ENCODE results near the gene SH3PXD2A.
"Not testable (repeated sequence)": the region's sequence is repeated elsewhere in the genome, so short reads cannot be mapped to it uniquely, and the experiment has no call there.

Gene SH3PXD2A

DNA sequence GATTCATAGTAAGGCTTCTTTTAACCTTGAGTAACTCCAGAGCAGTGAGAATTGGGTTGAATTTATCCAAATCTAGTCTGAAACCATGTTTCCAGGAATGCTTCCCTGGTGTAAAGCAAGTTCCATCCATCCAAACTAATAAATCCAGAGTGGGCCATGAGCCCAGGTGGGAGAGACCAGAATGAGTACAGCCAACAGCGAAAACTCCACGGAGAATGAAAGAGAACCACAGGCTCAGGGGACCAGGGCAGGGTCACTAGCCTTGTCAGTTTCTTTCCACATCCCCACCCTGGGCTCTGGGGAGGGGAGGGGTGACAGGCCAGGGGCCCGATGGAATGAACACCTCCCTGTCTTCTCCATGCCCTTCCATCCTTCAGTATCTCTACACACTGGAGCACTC is 181.8 kb downstream of the SH3PXD2A start:
- Mint-ChIP-seq H3K27ac (peak overlapping the region; percentile 94), H3K9me3 (no peaks in the 10 kb centered on the region), H3K4me3 (no peak overlapping the region), H3K36me3 (no peaks in the 10 kb centered on the region), H3K4me1 (peaks cover 12% of the 10 kb centered on the region), H3K27me3 (no peaks in the 10 kb centered on the region)
- DNase-seq (ENCODE audit: low spot score in 2 of 2), result no peak
- ATAC-seq (ENCODE audit: low read depth), result no peak

- Mint-ChIP-seq H3K27me3 (no peaks in the 10 kb centered on the region), H3K27ac (peak overlapping the region; percentile 18)
- no peak for ATAC-seq (ENCODE audit: low read depth)
Observed at GRCh38 chr10:103672345-103672744, 183.0 kb downstream of the SH3PXD2A start.

DNA sequence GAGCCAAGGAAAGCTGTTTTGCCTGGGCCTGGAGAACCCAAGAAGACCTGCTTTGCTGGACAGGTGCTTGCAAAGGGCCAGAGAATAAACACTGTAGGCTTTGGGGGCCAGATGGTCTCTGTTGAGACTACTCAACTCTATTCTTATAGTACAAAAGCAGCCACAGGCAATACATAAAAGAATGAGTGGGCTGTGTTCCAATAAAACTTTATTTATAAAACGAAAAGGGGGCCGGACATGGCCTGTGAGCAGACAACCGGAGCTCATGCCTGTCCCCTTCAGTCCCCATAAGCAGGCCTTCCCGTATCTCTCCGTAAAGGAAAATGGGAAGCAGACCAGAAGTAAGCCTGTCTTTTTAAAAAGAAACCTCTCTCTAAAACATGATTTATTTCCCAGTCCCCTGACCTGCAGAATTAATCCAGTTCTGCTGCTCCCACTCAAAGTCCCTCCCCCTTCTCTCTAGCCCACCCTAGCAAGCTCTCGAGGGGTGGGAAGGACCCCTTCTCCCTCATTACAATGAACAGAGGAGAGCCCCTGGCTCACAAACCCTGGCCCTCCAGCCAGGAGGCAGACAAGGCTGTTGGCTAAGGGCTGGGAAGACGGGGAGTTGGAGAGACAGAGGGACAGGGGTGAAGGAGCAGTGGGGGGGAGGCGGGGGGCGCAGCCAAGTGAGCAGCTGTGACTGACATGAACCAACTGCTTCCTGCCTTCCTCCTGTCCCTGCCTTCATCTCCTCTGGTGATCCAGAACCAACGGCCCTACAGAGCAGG is 184.1 kb downstream of the SH3PXD2A start:
- no peak overlapping the region for H3K4me3 Mint-ChIP-seq
- H3K4me1 Mint-ChIP-seq, result peaks cover 6% of the 10 kb centered on the region
- H3K27me3 Mint-ChIP-seq, result no peaks in the 10 kb centered on the region
- no peak for ATAC-seq (ENCODE audit: low read depth)
- DNase-seq (ENCODE audit: low spot score in 2 of 2), result no peak
- peaks cover under 1% of the 10 kb centered on the region for H3K9me3 Mint-ChIP-seq
- peaks cover under 1% of the 10 kb centered on the region for H3K36me3 Mint-ChIP-seq
- peak overlapping the region; percentile 55 for H3K27ac Mint-ChIP-seq

More at GRCh38 chr10:103672345-103672744, 183.0 kb downstream of the SH3PXD2A start:
- Mint-ChIP-seq H3K4me3 (no peak overlapping the region), H3K4me1 (peaks cover 5% of the 10 kb centered on the region), H3K9me3 (no peaks in the 10 kb centered on the region), H3K36me3 (no peaks in the 10 kb centered on the region)
- DNase-seq (ENCODE audit: low spot score in 2 of 2), result no peak

- no peak overlapping the region for H3K27ac Mint-ChIP-seq
- H3K4me1 Mint-ChIP-seq, result peaks cover 8% of the 10 kb centered on the region
- H3K9me3 Mint-ChIP-seq, result peaks cover 1% of the 10 kb centered on the region
Observed at GRCh38 chr10:103669944-103670343, 185.4 kb downstream of the SH3PXD2A start.

DNA sequence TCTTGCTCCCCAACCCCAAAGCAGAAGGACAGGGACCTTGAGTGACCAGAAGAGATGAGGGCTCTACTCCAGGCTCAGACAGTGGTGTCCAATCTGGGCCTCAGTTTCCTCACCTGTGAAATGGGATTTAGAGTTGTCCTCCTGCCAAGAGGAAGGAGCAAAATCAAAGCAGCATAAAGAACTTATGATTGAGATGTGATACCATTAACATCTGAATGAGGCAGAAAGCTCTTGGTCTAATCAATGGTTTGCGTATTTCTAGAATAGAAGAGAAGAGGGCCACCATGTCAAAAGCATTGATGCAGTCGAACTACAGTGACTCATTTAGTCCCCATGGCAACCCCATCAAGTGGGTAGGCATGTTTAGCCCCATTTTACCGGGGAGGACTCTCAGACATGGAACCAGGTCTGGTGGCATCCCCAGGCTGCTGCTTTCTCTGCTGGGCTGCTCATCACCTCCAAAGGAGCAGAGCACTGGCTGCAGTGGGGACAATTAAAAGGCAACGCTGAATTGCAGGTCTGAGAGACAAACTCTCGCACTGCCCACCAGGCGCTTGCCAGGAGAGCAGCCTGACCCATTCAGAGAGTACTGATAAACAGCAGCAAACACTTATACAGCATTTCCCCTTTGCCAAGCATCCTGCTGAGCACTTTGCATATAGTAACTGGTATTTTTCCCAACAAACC is 186.0 kb downstream of the SH3PXD2A start:
- no peaks in the 10 kb centered on the region for H3K27me3 Mint-ChIP-seq
- no peak overlapping the region for H3K27ac Mint-ChIP-seq
- no peak for ATAC-seq (ENCODE audit: low read depth)
- peaks cover 5% of the 10 kb centered on the region for H3K36me3 Mint-ChIP-seq
- DNase-seq (ENCODE audit: low spot score in 2 of 2), result no peak
- peaks cover 8% of the 10 kb centered on the region for H3K4me1 Mint-ChIP-seq
- H3K4me3 Mint-ChIP-seq, result no peak overlapping the region
- H3K9me3 Mint-ChIP-seq, result peaks cover 1% of the 10 kb centered on the region

More at GRCh38 chr10:103669944-103670343, 185.4 kb downstream of the SH3PXD2A start:
- no peak for DNase-seq (ENCODE audit: low spot score in 2 of 2)
- Mint-ChIP-seq H3K27me3 (no peaks in the 10 kb centered on the region), H3K4me3 (no peak overlapping the region), H3K36me3 (peaks cover 5% of the 10 kb centered on the region)
- ATAC-seq (ENCODE audit: low read depth), result no peak

DNA sequence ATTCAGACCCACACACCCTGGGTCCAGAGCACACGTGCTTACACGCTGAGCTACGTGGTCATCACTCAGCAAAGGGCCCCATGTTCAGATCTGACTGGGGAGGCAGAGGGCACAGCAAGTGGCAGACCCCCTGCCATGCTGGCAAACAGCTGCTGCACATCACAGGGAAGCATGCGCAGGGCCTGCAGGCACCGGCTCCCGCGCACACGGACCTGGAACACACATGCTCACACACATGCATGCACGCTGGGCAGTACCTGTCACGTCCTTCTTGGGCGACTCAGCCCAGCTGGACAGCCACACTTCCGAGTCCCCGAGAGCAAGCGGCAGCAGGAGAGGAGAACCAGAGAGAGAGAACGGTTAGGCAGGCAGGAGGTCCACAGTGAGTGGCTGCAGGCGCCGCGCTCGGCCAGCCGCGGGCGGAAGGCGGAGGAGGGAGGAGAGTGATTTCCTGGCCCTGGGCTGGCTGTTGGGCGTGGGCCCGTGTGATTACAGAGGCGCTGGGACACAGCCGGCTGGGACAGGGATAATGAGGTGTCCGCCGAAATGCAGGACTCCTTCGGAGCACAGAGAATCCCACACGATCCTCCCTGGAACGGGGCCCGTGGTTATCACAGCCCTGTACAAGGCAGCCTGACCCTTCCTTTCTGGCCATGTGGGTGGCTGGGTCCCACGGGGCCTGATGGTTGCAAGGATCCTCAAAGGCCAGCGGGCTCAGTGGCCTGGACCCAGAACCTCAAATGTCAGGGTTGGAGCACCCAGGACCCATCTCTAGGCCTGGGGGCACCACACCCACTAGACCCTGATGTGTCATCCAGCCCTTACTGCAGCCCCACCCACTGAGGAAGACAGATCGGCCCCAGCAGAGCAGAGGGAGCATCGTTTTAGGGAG is 186.8 kb downstream of the SH3PXD2A start:
- no peak overlapping the region for H3K27ac Mint-ChIP-seq
- H3K4me1 Mint-ChIP-seq, result peaks cover 8% of the 10 kb centered on the region
- ATAC-seq (ENCODE audit: low read depth) (no peak), DNase-seq (ENCODE audit: low spot score in 2 of 2) (no peak)
- peak overlapping the region; percentile 40 for H3K4me3 Mint-ChIP-seq
- H3K9me3 Mint-ChIP-seq, result peaks cover 1% of the 10 kb centered on the region
- H3K27me3 Mint-ChIP-seq, result no peaks in the 10 kb centered on the region
- peaks cover 5% of the 10 kb centered on the region for H3K36me3 Mint-ChIP-seq

GRCh38 chr10:103667356-103667755 is 188.0 kb downstream of the SH3PXD2A start:
- no peak for ATAC-seq (ENCODE audit: low read depth)
- Mint-ChIP-seq H3K9me3 (peaks cover 1% of the 10 kb centered on the region), H3K27ac (peak overlapping the region; percentile 41), H3K4me3 (no peak overlapping the region), H3K36me3 (peaks cover 5% of the 10 kb centered on the region), H3K4me1 (peaks cover 8% of the 10 kb centered on the region), H3K27me3 (no peaks in the 10 kb centered on the region)
- no peak for DNase-seq (ENCODE audit: low spot score in 2 of 2)

DNA sequence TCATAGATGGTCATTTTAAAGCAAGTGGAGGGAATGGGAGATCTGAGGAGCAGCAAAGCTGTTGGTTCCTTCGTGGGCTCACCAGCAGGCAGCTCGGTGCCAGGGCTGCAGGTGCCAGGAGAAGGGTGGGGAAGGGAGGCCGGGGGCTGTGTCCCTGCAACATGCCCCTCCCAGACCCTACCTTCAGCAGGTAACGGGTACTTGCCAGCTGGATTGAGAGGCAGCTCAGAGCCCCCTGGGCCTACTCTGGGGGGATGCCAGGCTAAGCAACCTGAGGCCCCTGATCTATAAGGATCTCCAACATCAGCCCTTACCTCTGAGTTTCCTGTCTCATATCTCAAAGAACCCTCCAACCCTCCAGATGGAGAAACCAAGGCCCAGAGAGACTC is 188.6 kb downstream of the SH3PXD2A start:
- peaks cover 1% of the 10 kb centered on the region for H3K9me3 Mint-ChIP-seq
- DNase-seq (ENCODE audit: low spot score in 2 of 2) (no peak), ATAC-seq (ENCODE audit: low read depth) (no peak)
- peaks cover 8% of the 10 kb centered on the region for H3K4me1 Mint-ChIP-seq
- H3K27me3 Mint-ChIP-seq, result no peaks in the 10 kb centered on the region
- H3K27ac Mint-ChIP-seq, result no peak overlapping the region
- H3K36me3 Mint-ChIP-seq, result peaks cover 5% of the 10 kb centered on the region
- H3K4me3 Mint-ChIP-seq, result no peak overlapping the region

GRCh38 chr10:103666087-103666761 is 189.2 kb downstream of the SH3PXD2A start:
- ATAC-seq (ENCODE audit: low read depth) (no peak), DNase-seq (ENCODE audit: low spot score in 2 of 2) (no peak)
- H3K27ac Mint-ChIP-seq, result peak overlapping the region; percentile 69
- H3K4me1 Mint-ChIP-seq, result peaks cover 8% of the 10 kb centered on the region
- H3K36me3 Mint-ChIP-seq, result peaks cover 5% of the 10 kb centered on the region
- H3K4me3 Mint-ChIP-seq, result no peak overlapping the region
- peaks cover 1% of the 10 kb centered on the region for H3K9me3 Mint-ChIP-seq
- H3K27me3 Mint-ChIP-seq, result no peaks in the 10 kb centered on the region

- H3K27me3 Mint-ChIP-seq, result no peaks in the 10 kb centered on the region
- peaks cover 8% of the 10 kb centered on the region for H3K4me1 Mint-ChIP-seq
- no peak for DNase-seq (ENCODE audit: low spot score in 2 of 2)
- no peak overlapping the region for H3K27ac Mint-ChIP-seq
- H3K36me3 Mint-ChIP-seq, result peaks cover 5% of the 10 kb centered on the region
- no peak overlapping the region for H3K4me3 Mint-ChIP-seq
- no peak for ATAC-seq (ENCODE audit: low read depth)
- H3K9me3 Mint-ChIP-seq, result peaks cover 1% of the 10 kb centered on the region
Observed at GRCh38 chr10:103665162-103665889, 190.1 kb downstream of the SH3PXD2A start.

DNA sequence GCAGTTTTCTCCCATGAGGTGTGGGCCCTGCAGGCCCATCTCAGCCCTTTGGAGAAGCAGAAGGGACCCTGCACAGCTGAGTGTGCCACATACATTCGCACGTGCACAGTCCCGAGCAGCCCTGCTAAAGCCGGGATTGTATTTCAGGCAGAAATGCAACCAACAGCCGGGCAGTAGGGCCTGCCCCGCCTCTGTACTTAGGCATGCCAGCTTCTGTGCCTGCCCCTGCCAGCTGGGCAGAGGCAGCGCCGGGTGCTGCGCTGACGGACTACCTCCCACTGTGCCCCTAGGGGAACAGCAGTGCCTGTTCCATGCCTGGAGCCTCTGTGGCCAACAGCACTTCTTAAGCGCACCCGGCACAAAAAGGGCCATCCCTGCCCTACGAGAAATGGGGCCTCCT is 191.6 kb downstream of the SH3PXD2A start:
- Mint-ChIP-seq H3K36me3 (peaks cover 5% of the 10 kb centered on the region), H3K4me3 (no peak overlapping the region), H3K27ac (no peak overlapping the region), H3K9me3 (peaks cover 1% of the 10 kb centered on the region), H3K27me3 (no peaks in the 10 kb centered on the region), H3K4me1 (peaks cover 10% of the 10 kb centered on the region)
- no peak for DNase-seq (ENCODE audit: low spot score in 2 of 2)
- no peak for ATAC-seq (ENCODE audit: low read depth)

DNA sequence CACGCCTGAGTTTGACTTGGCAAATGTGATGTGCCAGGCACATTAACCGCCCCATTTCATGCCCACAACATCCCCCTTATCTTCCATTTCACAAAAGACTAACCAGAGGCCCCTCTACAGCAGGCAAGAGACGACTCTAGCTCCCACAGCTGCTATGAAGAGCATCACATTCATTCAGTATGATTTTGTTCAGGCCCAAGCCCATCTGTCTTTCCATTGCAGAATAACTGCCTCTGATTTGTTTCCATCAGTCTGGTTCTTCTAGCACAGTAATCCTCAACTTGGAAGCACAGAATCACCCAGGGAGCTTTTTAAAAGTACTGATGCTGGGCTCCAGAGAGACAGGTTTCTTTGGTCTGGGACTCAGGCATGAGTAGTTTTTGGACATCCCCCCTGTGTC is 192.1 kb downstream of the SH3PXD2A start:
- DNase-seq (ENCODE audit: low spot score in 2 of 2), result no peak
- Mint-ChIP-seq H3K27ac (peak overlapping the region; percentile 46), H3K4me3 (peak overlapping the region; percentile 50), H3K36me3 (peaks cover 9% of the 10 kb centered on the region), H3K27me3 (no peaks in the 10 kb centered on the region), H3K9me3 (peaks cover 1% of the 10 kb centered on the region), H3K4me1 (peaks cover 7% of the 10 kb centered on the region)
- no peak for ATAC-seq (ENCODE audit: low read depth)

DNA sequence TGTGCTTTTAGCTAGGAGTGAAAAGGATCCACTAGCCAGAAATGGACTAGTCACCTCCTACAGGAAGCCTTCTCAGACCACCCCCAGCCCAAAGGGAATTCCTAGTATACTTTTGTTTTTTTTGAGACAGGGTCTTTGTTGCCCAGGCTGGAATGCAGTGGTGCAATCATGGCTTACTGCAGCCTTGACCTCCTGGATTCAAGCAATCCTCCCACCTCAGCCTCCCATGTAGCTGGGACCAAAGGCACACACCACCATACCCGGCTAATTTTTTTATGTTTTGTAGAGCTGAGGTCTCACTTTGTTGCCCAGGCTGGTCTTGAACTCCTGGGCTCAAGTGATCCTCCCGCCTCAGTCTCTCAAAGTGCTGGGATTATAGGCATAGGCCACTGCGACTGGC is 192.7 kb downstream of the SH3PXD2A start:
- H3K4me1 Mint-ChIP-seq; H3K9me3 Mint-ChIP-seq; ATAC-seq (ENCODE audit: low read depth); DNase-seq (ENCODE audit: low spot score in 2 of 2); H3K27me3 Mint-ChIP-seq; H3K4me3 Mint-ChIP-seq: not testable (repeated sequence)
- Mint-ChIP-seq H3K27ac (peak overlapping the region; percentile 46), H3K36me3 (peaks cover 13% of the 10 kb centered on the region)
